IPS-15b (cell line): ENCODE data around the gene ADAM10.

Experiments
- H3K27me3 ChIP-seq: one replicate; pipeline ENCODE4 v1.6.1; 2013; ENCODE audit warnings: low read length; ENCODE audit not compliant: control insufficient read depth, insufficient read depth
- H3K36me3 ChIP-seq: one replicate; pipeline ENCODE4 v1.6.1; 2013; ENCODE audit warnings: low read length; ENCODE audit not compliant: control insufficient read depth, insufficient read depth
- H3K4me1 ChIP-seq: one replicate; pipeline ENCODE4 v1.6.1; 2013; ENCODE audit warnings: mild to moderate bottlenecking, low read length; ENCODE audit not compliant: control insufficient read depth, insufficient read depth
- H3K4me3 ChIP-seq: one replicate; pipeline ENCODE4 v1.5.1; 2013; ENCODE audit warnings: low read depth, low read length
- H3K9ac ChIP-seq: one replicate; pipeline ENCODE4 v1.6.1; 2013; ENCODE audit warnings: low read depth, mild to moderate bottlenecking, low read length
- H3K9me3 ChIP-seq: one replicate; pipeline ENCODE4 v1.6.1; 2013; ENCODE audit warnings: mild to moderate bottlenecking, low read length; ENCODE audit not compliant: control insufficient read depth, insufficient read depth

The ADAM10 gene

GRCh38 chr15:58543664-58544335 is 205.7 kb downstream of the ADAM10 start:
- Histone ChIP-seq H3K4me1 (no peaks in the 10 kb centered on the region), H3K9me3 (no peaks in the 10 kb centered on the region), H3K9ac (no peak overlapping the region), H3K4me3 (no peak overlapping the region), H3K27me3 (no peaks in the 10 kb centered on the region), H3K36me3 (no peaks in the 10 kb centered on the region)

DNA sequence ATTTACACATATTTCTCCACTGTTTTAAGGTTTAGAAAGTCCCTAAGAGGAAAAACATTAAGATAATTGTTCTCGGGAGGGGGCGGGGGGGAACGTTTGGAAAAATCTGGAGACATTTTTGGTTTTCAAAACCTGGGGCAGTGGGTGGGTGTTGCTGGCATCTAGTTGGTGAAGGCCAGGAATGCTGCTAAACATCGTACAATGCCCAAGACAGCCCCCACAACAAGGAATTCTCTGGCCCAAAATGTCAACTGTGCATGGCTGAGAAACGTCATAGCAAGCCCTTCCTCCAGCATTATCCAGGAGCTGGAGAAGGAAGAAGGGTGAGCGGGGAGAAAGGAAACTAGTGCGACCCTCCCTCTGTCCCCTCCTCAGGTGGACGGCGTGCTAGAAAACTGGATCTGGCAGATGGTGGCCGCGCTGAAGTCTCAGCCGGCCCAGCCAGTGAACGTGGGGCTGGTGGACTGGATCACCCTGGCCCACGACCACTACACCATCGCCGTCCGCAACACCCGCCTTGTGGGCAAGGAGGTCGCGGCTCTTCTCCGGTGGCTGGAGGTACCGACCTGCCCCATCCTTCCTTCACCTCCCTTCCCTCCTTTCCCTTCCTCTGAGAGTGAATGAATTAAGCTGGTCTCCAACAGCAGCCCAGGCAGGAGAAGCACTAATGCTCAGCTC is 208.0 kb downstream of the ADAM10 start:
- Histone ChIP-seq H3K9me3 (no peaks in the 10 kb centered on the region), H3K9ac (no peak overlapping the region)

DNA sequence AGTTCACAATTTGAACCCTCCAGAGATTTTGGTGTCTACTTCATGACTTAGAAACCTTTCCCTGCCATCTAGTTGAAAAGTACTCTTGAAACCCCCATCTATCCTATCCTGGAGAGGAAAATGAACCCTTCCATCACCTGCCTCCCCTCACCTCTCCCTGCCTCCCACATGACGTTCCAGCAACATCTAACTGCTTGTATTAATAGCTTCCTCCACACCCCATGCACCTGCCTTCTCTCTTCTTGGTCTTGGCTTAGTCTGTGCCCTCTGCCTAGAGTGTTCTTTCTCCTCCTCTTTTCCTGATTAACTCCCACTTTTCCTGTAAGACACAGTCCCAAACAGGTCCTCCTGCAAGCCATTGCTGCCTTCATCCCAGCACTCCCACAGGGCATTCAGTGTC is 210.0 kb downstream of the ADAM10 start:
- no peak overlapping the region for H3K9ac ChIP-seq
- no peaks in the 10 kb centered on the region for H3K9me3 ChIP-seq
- H3K4me3 ChIP-seq: no peak overlapping the region
- no peaks in the 10 kb centered on the region for H3K36me3 ChIP-seq
- H3K4me1 ChIP-seq: no peaks in the 10 kb centered on the region
- no peaks in the 10 kb centered on the region for H3K27me3 ChIP-seq

More for the DNA sequence above, 208.0 kb downstream of the ADAM10 start:
- no peaks in the 10 kb centered on the region for H3K4me1 ChIP-seq
- no peaks in the 10 kb centered on the region for H3K27me3 ChIP-seq
- H3K4me3 ChIP-seq: no peak overlapping the region
- no peaks in the 10 kb centered on the region for H3K36me3 ChIP-seq

- no peaks in the 10 kb centered on the region for H3K4me1 ChIP-seq
- H3K27me3 ChIP-seq: no peaks in the 10 kb centered on the region
- H3K9ac ChIP-seq: no peak overlapping the region
- H3K4me3 ChIP-seq: no peak overlapping the region
- no peaks in the 10 kb centered on the region for H3K36me3 ChIP-seq
- no peaks in the 10 kb centered on the region for H3K9me3 ChIP-seq
These were observed 210.6 kb downstream of the ADAM10 start for GRCh38 chr15:58538901-58539300.
